Peyer's patch (tissue), 4 donors: ENCODE measurements around the gene TCHHL1. TPM values are rescaled to one million over a fixed set of nuclear protein-coding genes. Genes with fewer than 3 reads are reported as not detected.
"Not testable (repeated sequence)": the region's sequence is repeated elsewhere in the genome, so short reads cannot be mapped to it uniquely, and the experiment has no call there.

Source experiments
- DNase-seq, 3 donors: peaks; one replicate each; pipeline ENCODE4 v3.0.0-alpha.2; 2017 to 2019
- H3K27ac ChIP-seq, 4 donors: fragments of 200-600 bp; sonication (generic); one replicate each; pipeline ENCODE4 v1.5.1; 2016 to 2019
- H3K27me3 ChIP-seq, 2 donors: fragments of 200-600 bp; sonication (generic); one replicate each; pipeline ENCODE4 v1.5.1; 2019
- H3K36me3 ChIP-seq, 3 donors: fragments of 200-600 bp; sonication (generic); one replicate each; pipeline ENCODE4 v1.5.1; 2016 to 2019
- H3K4me1 ChIP-seq, 4 donors: fragments of 200-600 bp; sonication (generic); one replicate each; pipeline ENCODE4 v1.5.1; 2016 to 2019
- H3K4me3 ChIP-seq, 4 donors: fragments of 200-600 bp; sonication (generic); 1 replicate in 3 of 4; 2 replicates in 1 of 4; pipeline ENCODE4 v1.5.1; 2016 to 2019; ENCODE audit warnings: mild to moderate bottlenecking in 1 of 4
- H3K9me3 ChIP-seq, 4 donors: fragments of 200-600 bp; sonication (generic); one replicate each; pipeline ENCODE4 v1.5.1; 2016 to 2019; ENCODE audit warnings: mild to moderate bottlenecking in 1 of 4
- POLR2A ChIP-seq, 2 donors: fragments of 450-650 bp; IDR thresholded peaks; one replicate each; pipeline ENCODE4 v1.5.1; 2017; ENCODE audit warnings: antibody characterized with exemption in 2 of 2, mild to moderate bottlenecking in 2 of 2, moderate library complexity in 2 of 2
- total RNA-seq, 4 donors: library from RNA; depleted of rRNA; stranded (reverse); fragments of >200 nt; gene quantifications; one replicate each; pipeline ENCODE4 v1.1.0, GENCODE V29; 2016
- TF ChIP-seq, protein P1 (sequence below), 6 experiments: fragments of 450-650 bp in 4 of 6; fragments of 200-600 bp in 2 of 6; sonication (generic) in 1 of 6; IDR thresholded peaks; one replicate each; pipeline ENCODE4 v1.5.1; 2017 to 2019; ENCODE audit warnings: antibody characterized with exemption in 6 of 6, mild to moderate bottlenecking in 3 of 6, moderate library complexity in 1 of 6

TCHHL1 gene
- total RNA-seq, 4 donors from 2014 or later = not detected

DNA sequence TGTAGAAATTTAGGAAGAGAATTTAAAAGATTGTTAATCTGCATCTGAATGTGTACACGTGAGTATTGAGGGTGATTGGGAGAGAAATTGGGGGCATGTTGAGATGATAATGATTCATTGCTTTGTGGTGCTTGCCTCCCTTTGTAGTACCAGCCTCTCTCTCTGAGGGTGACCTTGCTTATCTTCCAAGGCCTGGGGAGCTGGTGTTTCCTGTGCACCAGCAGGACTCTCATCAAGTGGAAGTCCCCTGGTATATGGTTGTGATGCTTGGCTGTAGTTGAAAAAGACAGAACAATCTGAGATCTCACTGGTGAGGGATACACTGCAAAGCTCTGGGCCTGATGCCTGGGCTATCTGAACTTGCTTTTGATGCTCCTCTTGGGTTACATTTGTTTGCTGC lies 4.0 kb downstream of the TCHHL1 start:
- H3K27ac ChIP-seq = no peak overlapping the region
- H3K4me1 ChIP-seq = no peaks in the 10 kb centered on the region
- H3K36me3 ChIP-seq = no peaks in the 10 kb centered on the region
- no peak overlapping the region for H3K4me3 ChIP-seq
- no peaks in the 10 kb centered on the region for H3K27me3 ChIP-seq
- H3K9me3 ChIP-seq = no peaks in the 10 kb centered on the region
- DNase-seq = no peak
- TF ChIP-seq POLR2A (IDR thresholded peaks at IDR 0.05) = no peak
- TF ChIP-seq, protein P1, sequence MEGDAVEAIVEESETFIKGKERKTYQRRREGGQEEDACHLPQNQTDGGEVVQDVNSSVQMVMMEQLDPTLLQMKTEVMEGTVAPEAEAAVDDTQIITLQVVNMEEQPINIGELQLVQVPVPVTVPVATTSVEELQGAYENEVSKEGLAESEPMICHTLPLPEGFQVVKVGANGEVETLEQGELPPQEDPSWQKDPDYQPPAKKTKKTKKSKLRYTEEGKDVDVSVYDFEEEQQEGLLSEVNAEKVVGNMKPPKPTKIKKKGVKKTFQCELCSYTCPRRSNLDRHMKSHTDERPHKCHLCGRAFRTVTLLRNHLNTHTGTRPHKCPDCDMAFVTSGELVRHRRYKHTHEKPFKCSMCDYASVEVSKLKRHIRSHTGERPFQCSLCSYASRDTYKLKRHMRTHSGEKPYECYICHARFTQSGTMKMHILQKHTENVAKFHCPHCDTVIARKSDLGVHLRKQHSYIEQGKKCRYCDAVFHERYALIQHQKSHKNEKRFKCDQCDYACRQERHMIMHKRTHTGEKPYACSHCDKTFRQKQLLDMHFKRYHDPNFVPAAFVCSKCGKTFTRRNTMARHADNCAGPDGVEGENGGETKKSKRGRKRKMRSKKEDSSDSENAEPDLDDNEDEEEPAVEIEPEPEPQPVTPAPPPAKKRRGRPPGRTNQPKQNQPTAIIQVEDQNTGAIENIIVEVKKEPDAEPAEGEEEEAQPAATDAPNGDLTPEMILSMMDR (IDR thresholded peaks at IDR 0.05) = no peak

DNA sequence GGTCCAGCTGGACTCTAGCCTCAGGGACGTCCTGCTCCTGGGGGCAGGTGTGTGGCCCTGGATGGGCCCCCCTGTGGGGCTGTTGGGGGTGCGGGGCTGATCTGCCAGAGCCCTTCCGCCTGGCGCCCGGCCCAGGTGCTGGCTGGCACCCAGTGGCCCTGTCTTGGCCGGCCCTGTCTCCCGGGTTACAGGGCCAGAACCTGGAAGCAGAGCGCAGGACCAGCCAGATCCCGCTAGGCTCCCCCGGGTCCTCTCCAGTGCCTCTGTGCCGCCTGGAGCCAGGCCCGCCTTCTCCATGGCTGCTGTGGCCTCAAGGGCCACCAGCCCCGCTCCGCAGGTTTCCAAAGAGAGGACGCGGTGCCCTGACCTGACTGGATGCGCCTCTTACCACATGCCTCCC lies 7.8 kb downstream of the TCHHL1 start:
- not testable (repeated sequence) for DNase-seq, H3K27me3 ChIP-seq, H3K27ac ChIP-seq, H3K36me3 ChIP-seq, H3K4me1 ChIP-seq, H3K4me3 ChIP-seq, H3K9me3 ChIP-seq

DNA sequence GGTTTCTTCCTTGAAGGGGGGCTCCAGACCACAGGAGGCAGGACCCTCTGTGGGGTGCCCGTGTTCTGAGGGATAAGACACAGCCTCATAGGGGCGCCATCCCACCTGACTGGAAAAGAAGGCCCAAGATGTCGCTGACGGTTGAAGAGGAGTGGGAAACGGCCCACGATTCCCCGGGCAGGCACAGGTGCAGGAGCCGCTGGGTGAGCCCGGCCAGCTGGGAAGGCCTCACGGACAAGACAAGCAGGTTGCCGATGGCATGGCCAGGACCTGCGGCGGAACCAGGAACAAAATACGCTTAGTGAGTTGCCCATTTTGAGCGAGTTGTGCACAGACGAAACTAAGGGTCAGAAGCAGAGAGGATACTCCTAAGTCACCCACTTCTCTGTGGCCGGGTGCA lies 8.4 kb downstream of the TCHHL1 start:
- not testable (repeated sequence) for H3K4me3 ChIP-seq, H3K9me3 ChIP-seq, H3K36me3 ChIP-seq, H3K4me1 ChIP-seq, DNase-seq, H3K27ac ChIP-seq, H3K27me3 ChIP-seq

DNA sequence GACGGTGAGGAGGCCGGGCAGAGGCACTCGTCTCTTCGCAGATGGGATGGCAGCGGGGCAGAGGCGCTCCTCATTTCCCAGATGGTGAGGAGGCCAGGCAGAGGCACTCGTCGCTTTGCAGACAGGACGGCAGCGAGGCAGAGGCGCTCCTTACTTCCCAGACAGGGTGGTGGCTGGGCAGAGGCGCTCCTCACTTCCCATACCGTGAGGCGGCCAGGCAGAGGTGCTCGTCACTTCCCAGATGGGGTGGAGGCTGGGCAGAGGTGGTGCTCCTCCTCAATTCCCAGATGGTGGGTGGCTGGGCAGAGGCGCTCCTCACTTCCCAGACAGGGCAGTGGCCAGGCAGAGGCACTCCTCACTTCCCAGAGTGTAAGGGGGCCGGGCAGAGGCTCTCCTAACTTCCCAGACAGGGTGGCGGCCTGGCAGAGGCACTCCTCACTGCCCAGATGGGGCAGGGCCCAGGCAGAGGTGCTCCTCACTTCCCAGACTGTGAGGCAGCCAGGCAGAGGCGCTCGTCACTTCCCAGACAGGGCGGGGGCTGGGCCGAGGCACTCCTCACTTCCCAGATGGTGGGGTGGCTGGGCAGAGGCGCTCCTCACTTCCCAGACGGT lies 9.9 kb downstream of the TCHHL1 start:
- Histone ChIP-seq H3K27me3 (no peaks in the 10 kb centered on the region), H3K4me3 (no peak overlapping the region), H3K4me1 (no peaks in the 10 kb centered on the region), H3K9me3 (no peaks in the 10 kb centered on the region), H3K27ac (no peak overlapping the region), H3K36me3 (no peaks in the 10 kb centered on the region)
- no peak for TF ChIP-seq POLR2A (IDR thresholded peaks at IDR 0.05)
- TF ChIP-seq, protein P1 (IDR thresholded peaks at IDR 0.05) = no peak
- DNase-seq = no peak

DNA sequence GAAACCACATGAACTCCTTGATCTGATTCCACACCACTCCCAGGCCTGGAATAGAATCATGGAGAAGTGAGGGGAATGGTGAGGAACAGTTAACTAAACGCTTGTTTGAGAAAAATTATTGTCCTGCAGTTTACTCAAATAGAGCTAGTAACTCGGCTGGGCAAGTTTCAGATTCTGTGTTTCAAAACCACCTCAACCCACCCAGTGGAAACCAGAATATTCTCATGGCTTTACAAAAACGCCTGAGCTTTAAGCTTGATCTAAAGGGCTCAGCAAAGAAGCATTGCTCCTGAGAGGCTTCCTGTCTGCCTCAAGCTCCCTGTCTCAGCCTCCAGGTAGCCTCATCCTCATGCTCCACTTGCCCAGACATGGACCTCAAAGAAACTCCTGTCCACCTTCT lies 16.6 kb downstream of the TCHHL1 start:
- H3K27me3 ChIP-seq = no peaks in the 10 kb centered on the region
- no peaks in the 10 kb centered on the region for H3K36me3 ChIP-seq
- TF ChIP-seq, protein P1 (IDR thresholded peaks at IDR 0.05) = no peak
- TF ChIP-seq POLR2A (IDR thresholded peaks at IDR 0.05) = no peak
- DNase-seq = no peak
- H3K27ac ChIP-seq = no peak overlapping the region
- H3K9me3 ChIP-seq = no peaks in the 10 kb centered on the region
- no peak overlapping the region for H3K4me3 ChIP-seq
- no peaks in the 10 kb centered on the region for H3K4me1 ChIP-seq

DNA sequence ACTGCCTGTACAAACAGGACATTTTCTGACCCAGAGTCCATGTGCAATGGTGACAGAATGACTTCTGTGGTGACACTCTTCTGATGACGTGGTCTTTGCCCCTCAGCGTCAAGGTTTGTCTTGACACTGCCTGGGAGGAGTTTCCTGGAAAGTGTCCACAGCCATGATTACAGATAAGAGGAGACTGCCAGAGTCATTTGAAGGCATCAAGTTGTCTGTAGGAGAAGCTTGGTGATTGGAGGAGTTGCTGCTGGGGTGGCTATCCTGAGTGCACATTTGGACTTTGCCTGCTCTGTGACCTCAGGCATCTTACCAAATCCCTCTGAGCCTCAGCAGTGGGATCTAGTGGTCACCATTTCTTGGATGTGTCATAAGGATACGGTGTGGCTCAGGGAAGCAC lies 17.7 kb downstream of the TCHHL1 start:
- TF ChIP-seq, protein P1 (IDR thresholded peaks at IDR 0.05) = no peak
- TF ChIP-seq POLR2A (IDR thresholded peaks at IDR 0.05) = no peak
- no peak overlapping the region for H3K4me3 ChIP-seq
- no peaks in the 10 kb centered on the region for H3K36me3 ChIP-seq
- no peak overlapping the region for H3K27ac ChIP-seq
- H3K4me1 ChIP-seq = no peaks in the 10 kb centered on the region
- DNase-seq = no peak
- H3K27me3 ChIP-seq = no peaks in the 10 kb centered on the region
- no peaks in the 10 kb centered on the region for H3K9me3 ChIP-seq

DNA sequence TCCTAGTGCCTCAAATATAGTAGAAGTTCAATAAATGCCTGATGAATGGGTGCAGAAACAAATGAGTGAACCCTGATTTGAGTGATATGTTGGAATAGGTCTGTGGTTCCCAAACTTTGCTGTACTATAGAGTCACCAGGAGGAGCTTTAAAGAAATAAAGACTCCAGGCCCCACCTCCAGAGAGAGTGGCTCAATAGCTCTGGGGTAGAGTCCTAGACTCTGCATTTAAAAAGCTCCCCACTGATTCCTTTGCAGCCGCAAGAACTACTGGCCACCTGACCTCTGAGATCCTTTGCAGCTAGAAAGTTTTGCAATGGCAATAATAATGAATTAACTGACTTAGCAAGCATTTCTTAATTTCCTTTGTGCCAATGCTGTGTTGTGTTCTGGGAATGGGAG lies 20.9 kb downstream of the TCHHL1 start:
- H3K27me3 ChIP-seq = no peaks in the 10 kb centered on the region
- H3K4me1 ChIP-seq = no peaks in the 10 kb centered on the region
- H3K27ac ChIP-seq = no peak overlapping the region
- no peak overlapping the region for H3K4me3 ChIP-seq
- H3K9me3 ChIP-seq = no peaks in the 10 kb centered on the region
- H3K36me3 ChIP-seq = no peaks in the 10 kb centered on the region
- TF ChIP-seq, protein P1 (IDR thresholded peaks at IDR 0.05) = no peak
- no peak for TF ChIP-seq POLR2A (IDR thresholded peaks at IDR 0.05)
- DNase-seq = no peak
